ENCODE measurements around the gene RAB39A. TPM values are rescaled to one million over a fixed set of nuclear protein-coding genes. Genes with fewer than 3 reads are reported as not detected.

RAB39A gene
- total RNA-seq, 2 donors from 2014 or later = 0.14 to 1.1 TPM

DNA sequence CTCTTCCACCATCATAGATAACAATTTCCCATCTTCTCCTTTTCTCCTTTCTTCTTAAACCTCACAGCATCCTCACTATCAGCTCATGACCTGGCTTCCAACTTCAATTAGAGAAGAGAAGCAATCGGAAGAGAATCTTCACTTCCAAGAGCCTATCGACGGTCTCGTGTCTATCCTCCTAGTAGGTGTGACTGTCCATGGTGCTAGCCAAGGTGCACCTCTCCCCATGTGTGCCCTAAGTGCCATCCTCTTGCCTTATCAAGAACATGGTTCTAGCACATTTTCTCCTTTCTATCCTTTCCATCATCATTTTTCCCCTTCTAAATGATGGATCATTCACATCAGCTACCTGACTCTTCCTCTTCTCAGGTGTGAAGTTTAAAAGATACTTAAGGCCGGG, 75.4 kb downstream of the RAB39A start:
- no peaks in the 10 kb centered on the region for H3K9me3 Mint-ChIP-seq
- ATAC-seq (no peak), DNase-seq (ENCODE audit: low spot score in 2 of 2) (no peak)
- H3K36me3 Mint-ChIP-seq = no peaks in the 10 kb centered on the region
- no peak overlapping the region for H3K27ac Mint-ChIP-seq

DNA sequence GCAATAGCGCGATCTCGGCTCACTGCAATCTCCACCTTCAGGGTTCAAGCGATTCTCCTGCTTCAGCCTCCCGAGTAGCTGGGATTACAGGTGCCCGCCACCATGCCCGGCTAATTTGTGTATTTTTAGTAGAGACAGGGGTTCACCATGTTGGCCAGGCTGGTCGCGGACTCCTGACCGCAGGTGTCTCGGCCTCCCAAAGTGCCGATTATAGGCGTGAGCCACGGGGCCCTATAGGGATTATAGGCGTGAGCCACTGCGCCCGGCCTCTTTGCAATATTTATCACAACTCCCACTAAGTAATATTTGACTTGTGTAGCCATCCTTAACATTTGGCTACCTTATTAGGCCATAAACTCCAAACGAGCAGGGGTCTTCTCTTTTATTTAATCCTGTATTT, 79.6 kb downstream of the RAB39A start:
- Mint-ChIP-seq H3K27ac (no peak overlapping the region), H3K9me3 (no peaks in the 10 kb centered on the region), H3K36me3 (peaks cover 10 to 12% of the 10 kb centered on the region in 2 donors)
- ATAC-seq = no peak
- no peak for DNase-seq (ENCODE audit: low spot score in 2 of 2)

DNA sequence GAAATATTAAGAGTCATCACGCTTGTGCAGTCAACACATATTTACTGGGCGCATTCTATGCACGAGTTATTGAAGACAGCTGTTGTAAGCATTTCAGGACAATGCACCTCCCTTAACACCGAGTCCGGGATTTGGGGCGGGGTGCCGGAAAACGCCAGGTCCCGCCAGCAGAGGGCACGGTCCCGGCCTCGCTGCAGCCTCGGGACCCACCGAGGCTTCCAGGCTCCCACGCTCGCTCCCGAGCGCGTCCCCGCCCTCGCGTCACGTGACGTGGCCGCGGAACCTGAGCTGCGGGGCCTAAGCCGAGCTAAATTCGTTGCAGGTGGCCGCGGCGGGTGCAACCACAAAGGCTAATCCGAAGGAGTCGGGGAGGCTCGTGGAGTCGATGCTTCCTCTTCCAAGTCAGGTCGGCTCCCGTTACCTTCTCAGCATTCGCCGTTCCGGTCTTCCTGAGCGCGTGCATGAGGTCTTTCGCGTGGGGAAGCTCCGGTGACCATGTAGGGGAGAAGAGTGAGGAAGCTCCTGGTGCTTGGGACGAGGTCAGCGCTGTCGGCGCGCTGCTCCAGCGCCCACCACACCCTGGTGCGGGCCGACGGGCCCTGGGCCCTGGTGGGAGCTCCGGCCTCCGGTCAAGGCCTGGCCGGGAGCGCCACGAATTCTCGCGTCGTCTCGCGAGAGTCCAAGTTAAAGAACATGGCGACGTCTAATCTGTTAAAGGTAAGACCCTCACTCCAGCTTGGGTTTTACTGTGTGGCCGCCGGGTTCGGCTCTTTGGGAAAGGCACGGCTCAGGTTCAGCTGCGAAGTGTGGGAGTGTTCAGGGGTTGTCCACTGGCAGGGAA, 80.6 kb downstream of the RAB39A start, which contains the start of gene CUL5:
Gene CUL5, plus strand, starts transcription at position 243 of the 841 bp plus-strand sequence. Its CDS starts 451 bp downstream, at position 694.
- DNase-seq (ENCODE audit: low spot score in 2 of 2) (peak; percentile 90 to 93), ATAC-seq (peak; percentile 88 to 92)
- no peaks in the 10 kb centered on the region for H3K9me3 Mint-ChIP-seq
- H3K27ac Mint-ChIP-seq = peak within 1 kb of the TSS; percentile 99
- peaks cover 10 to 12% of the 10 kb centered on the region in 2 donors for H3K36me3 Mint-ChIP-seq

DNA sequence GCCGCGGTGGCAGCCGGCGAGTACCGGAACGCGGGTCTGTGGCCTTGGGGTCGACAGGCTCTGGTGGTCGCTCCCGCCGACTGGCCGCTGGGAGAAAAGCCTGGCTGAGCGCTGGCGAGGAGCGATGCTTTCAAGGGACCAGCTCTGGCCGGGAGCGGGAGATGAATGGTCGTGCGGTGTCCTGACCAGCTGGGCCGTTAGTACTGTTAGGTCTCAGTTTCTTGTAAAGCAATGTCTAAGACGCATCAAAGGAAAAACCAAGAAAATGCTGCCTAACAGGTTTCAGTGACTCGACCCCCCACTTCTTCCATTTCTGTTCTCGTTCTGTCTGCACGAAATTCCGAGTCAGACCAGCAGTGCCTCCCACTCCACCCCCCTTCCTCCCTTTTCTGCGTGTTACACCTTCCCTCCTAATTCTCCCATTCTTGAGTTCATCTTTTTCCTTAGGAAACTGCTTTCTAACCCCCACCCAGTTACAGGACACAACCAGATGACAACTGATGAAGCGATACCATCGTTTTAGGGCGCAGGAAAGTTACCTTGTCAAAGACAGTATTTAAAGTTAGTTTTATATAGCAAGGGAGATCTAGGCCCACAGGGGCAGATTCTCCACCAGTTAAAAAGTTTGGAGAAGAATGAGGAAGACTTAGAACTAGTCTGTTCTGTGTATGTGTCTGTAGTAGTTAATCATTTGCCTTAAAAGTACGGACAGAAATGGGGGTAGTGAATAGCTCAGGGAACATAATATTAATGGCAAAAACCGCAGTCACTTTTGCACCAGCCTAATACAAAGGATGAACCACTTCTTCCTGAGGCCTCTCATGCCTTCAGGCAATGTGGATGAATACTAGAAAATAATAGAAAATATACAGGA, 81.5 kb downstream of the RAB39A start:
- no peaks in the 10 kb centered on the region for H3K9me3 Mint-ChIP-seq
- DNase-seq (ENCODE audit: low spot score in 2 of 2) (no peak), ATAC-seq (peak in 1 of 2 donors; percentile 5)
- H3K27ac Mint-ChIP-seq = peak overlapping the region; percentile 99
- peaks cover 10 to 12% of the 10 kb centered on the region in 2 donors for H3K36me3 Mint-ChIP-seq

DNA sequence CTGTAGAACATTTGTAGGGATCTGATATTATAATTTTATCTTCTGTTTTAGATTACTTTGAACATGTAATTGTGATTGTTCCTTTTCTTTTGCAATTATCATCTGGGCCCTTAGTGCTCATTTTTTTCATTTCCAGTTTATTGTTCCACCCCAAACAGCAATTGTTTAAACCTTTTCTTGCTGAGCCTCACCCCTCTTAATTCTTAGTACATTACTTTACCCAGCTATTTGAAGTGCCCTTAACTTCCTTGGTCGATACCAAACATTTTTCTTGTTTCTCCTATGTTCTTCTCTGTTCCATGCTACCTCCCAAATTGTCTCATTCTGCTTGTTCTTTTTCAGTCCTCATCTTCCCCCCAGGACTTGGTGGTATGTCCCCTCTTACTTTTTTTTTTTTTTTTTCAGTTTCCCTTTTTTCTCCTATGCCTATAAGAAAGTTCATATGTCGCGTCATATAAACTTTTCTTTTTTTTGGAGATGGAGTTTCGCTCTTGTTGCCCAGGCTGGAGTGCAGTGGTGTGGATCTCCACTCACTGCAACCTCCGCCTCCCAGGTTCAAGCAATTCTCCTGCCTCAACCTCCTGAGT, 84.0 kb downstream of the RAB39A start:
- no peak for ATAC-seq
- H3K36me3 Mint-ChIP-seq = peaks cover 12 to 16% of the 10 kb centered on the region in 2 donors
- DNase-seq (ENCODE audit: low spot score in 2 of 2) = no peak
- H3K27ac Mint-ChIP-seq = no peak overlapping the region
- no peaks in the 10 kb centered on the region for H3K9me3 Mint-ChIP-seq

Other genes starting within 250 kb of the RAB39A start
- gene SLN, start 216.4 kb upstream of the RAB39A start, total RNA-seq = not detected
- gene SLC35F2, start 69.7 kb upstream of the RAB39A start, total RNA-seq = 10 to 100 TPM; 11.7 to 27.0 TPM
- 10 to 100 TPM; 34.8 to 36.4 TPM for gene CUL5, start 80.5 kb downstream of the RAB39A start, total RNA-seq
- 10 to 100 TPM; 71.9 to 79.5 TPM for gene ACAT1, start 193.1 kb downstream of the RAB39A start, total RNA-seq